GM21381 (cell line): ENCODE measurements around the gene AGPAT3.
"Not testable (repeated sequence)": the region's sequence is repeated elsewhere in the genome, so short reads cannot be mapped to it uniquely, and the experiment has no call there.

Source experiments
- ATAC-seq: cut with Tn5 transposase; IDR thresholded peaks from one replicate; pipeline ENCODE4 v1.9.1; 2021; ENCODE audit warnings: mild to moderate bottlenecking, moderate library complexity; ENCODE audit not compliant: unreplicated experiment

AGPAT3 gene

GRCh38 chr21:43834146-43834905 is 30.7 kb upstream of the AGPAT3 start:
- no peak for ATAC-seq

DNA sequence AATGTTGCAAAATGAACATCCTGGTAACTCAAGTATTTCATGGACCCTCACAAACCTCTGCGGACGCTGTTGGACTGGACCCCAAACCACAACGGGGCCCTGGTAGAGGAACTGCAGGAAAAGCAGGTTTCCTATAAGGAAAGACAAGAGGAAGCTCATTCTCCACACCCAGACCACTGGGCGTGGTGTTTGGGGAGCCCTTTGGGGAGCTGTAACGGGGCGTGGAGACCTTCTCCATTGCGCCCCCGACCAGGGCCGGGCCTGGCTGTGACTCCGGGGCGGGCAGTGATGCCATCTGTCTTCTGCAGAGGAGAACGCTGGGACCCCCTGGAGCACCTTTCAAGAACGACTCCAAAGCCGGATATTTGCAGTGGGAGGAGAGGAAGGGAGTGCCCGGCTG is 30.0 kb upstream of the AGPAT3 start:
- no peak for ATAC-seq

GRCh38 chr21:43835861-43836260 is 29.2 kb upstream of the AGPAT3 start:
- no peak for ATAC-seq

- ATAC-seq: no peak
Measured at GRCh38 chr21:43836616-43837015, 28.4 kb upstream of the AGPAT3 start.

DNA sequence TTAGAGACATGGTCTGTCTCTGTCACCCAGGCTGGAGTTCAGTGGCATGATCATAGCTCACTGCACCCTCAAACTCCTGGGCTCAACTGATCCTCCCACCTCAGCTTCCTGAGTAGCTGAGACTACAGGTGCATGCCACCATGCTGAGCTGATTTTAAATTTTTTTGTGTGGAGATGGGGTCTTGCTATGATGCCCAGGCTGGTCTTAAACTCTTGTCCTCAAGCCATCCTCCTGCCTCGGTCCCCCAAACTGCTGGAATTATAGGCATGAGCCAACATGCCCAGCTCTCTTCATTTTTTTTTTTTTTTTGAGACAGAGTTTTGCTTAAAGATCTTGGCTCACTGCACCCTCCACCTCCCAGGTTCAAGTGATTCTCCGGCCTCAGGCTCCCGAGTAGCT is 24.8 kb upstream of the AGPAT3 start:
- ATAC-seq: no peak

DNA sequence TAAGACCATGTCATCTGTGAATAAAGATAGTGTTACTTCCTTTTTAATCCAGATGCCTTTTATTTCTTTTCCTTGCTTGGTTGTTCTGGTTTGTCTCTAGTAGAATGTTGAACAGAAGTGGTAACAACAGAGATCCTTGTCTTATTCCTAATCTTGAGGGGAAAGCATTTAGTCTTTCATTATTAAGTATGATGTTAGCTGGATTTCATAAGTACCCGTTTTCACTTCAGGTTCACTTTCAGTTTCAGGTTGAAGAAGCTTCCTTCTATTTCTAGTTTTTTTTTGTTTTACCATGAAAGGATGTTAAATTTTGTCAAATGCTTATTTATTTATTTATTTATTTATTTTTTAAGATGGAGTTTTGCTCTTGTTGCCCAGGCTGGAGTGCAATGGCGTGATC is 22.3 kb upstream of the AGPAT3 start:
- no peak for ATAC-seq

GRCh38 chr21:43844906-43845305 is 20.1 kb upstream of the AGPAT3 start:
- ATAC-seq: not testable (repeated sequence)

DNA sequence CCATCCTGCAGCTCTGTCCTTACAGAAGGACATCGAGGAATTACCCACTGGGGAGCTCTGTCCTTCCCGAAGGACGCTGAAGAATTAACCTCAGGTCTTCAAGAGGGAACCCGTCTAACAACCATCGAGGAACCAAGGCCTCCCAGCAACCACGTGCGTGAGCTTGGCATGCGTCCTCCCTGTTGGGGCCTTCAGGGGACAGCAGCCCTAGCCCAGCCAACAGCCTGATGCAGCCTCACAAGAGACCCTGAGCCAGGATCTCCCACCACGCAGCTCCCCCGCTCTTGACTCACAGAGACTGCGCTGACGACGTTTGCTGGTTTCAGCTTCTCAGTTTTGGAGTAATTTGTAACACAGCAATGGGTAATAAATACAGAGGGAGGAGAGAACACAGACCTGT is 19.6 kb upstream of the AGPAT3 start:
- ATAC-seq: no peak

DNA sequence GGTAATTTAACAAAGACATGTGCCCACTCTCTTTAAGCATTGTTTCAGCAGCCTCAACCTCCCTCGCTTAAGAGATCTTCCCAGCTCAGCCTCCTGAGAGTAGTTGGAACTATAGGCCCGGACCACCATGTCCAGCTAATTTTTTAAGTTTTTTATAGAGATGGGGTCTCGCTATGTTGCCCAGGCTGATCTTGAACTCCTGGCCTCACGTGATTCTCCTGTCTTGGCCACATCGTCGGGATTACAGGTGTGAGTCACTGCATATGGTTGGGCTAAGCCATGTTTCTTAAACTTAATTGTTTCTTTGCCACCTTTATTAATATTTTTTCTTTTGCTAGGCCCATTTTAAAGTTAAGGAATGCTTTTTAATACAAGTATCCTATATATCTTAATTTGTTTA is 18.6 kb upstream of the AGPAT3 start:
- no peak for ATAC-seq

- ATAC-seq: no peak
Measured at GRCh38 chr21:43847301-43847700, 17.7 kb upstream of the AGPAT3 start.

DNA sequence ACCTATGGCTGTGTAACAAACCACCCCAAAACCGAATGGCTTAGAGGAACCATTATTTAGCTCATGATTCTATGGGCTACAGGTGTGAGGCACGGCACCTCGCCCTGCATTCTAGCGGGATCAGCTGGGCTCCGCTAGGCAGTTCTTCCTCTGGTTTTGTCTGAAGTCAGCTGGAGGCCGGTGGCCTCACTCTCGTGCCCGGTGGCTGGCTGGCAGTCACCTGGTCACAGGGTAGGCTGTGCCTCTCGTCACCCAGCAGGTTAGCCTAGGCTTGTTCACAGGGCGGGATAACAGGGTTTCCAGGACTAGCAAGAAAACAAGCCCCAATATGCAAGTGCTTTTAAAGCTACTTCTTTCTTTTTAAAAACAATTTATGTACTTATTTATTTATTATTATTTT is 16.3 kb upstream of the AGPAT3 start:
- ATAC-seq: no peak

DNA sequence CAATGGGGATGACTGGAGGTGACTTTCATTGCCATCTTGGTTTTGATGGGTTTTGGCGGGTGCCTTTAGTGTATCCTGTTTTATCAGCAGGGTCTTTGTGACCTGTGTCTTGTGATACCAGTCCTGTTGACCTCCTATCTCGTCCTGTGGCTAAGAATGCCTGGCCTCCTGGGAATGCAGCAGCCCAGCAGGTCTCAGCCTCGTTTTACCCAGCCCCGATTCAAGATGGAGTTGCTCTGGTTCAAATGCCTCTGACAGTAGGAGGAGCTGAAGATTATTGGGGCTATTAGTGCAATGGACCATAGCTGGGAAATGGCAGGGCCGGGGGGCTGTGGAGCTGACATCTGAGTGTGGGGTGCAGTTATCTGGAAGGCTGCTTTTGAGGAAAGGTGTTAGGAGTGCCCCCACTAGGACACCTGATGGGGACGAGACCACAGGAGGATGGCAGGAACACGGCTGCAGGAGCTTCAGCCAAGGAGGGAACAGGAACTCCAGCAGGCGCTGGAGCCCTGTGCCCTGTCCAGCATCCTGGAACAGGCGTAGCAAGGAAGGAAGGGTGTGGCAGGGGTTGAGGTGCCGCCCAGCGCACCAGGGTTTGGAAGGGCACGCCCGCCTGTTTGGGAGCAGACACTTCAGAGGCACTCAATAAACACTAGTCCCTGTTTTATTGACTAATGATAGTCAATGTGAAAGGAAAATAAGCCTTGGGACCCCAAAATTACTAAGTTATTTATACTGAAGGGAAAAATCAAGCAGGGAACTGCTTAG is 15.3 kb upstream of the AGPAT3 start:
- ATAC-seq: no peak

DNA sequence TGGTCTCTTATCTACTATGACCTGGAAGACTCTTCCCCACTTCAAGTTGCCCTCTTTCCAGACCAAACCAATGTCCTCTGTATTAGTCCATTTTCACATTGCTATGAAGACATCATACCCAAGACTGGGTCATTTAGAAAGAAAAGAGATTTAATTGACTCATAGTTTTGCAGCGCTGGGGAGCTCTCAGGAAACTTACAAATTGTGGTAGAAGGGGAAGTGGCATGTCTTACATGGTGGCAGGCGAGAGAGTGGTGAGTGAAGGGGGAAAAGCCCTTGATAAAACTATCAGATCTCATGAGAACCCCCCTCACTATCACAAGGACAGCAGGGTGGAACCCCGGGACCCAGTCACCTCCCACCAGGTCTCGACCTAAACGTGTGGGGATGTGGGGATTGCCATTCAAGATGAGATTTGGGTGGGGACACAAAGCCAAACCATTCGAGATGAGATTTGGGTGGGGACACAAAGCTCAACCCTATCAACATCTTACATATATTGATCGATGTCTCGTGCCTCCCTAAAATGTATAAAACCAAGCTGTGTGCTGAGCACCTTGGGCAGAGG is 14.2 kb upstream of the AGPAT3 start:
- no peak for ATAC-seq

DNA sequence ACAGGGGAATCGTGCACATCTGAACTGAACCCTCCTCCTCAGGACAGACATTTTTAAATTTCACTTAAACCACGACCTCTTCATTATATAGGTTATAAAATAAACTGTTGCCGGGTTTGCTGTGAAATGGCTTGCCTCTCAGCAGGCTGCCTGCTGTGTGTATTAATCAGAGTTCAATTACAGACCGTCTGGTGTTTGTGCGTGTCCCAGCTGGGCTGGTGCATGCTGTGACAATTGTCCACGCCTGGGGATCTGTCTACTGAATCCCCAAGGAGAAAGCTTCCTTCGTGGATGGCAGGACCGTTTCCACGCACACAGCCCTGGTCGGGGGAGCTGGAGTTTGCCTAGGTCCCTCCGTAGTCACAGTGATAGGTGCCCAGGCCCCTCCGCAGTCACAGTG is 13.4 kb upstream of the AGPAT3 start:
- no peak for ATAC-seq

DNA sequence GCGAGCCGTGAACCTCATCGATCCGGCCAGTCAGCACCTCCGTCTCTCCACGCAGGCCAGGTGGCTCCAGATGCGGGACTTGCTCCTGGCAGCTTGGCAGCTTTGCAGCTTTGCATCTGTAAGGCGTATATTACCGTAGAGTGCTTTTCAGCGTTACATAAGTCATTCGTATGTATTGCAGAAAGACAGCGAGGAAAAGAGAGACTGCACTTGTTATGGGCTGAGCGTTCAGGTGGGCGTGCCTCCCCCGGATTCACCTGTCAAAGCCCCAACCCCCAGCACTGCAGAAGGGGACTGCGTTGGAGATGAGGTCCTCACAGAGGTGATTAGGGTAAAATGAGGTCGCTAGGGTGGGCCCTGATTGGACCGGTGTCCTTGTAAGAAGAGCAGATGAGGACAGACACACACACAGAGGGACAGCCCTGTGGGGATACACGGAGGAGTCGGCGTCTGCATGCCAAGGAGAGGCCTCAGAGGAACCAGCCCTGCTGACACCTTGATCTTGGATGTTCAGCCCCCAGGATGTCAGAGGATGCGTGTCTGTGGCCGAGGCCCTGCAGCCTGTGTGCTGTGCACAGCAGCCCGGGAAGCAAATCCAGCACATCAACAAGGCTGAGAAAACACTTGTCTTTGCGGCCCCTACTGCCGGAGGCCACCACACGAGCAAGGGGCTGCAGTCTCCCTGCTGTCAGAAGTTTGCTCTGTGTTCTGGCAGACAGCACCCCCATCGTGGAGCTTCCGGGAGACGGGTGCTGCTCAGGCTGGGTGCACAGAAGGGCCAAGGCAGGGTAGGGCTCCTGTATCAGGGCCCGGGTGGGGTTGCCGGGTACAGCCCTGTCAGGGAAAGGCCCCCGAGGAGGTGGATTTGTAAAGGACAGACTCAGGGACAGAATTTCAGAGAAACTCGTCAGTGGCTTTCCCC is 10.9 kb upstream of the AGPAT3 start:
- ATAC-seq: no peak

- ATAC-seq: peak; percentile 54
Measured at GRCh38 chr21:43854773-43855633, 10.0 kb upstream of the AGPAT3 start.

- ATAC-seq: no peak
Measured at GRCh38 chr21:43855955-43856354, 9.1 kb upstream of the AGPAT3 start.

- ATAC-seq: no peak
Measured at GRCh38 chr21:43858806-43859648, 6.0 kb upstream of the AGPAT3 start.

GRCh38 chr21:43859747-43860214 is 5.2 kb upstream of the AGPAT3 start:
- ATAC-seq: no peak
